NK-92 treated with Interleukin-12 subunit alpha and Interleukin-12 subunit beta, amount 100 ng/mL, for 24 hours (cell line): Measurements from ENCODE around the gene ZNF684.
"Not testable (repeated sequence)": the region's sequence is repeated elsewhere in the genome, so short reads cannot be mapped to it uniquely, and the experiment has no call there.

Experiments used
- DNase-seq: peaks from one replicate; lab custom pipeline; 2025; lab: John Stamatoyannopoulos, UW

Gene ZNF684

DNA sequence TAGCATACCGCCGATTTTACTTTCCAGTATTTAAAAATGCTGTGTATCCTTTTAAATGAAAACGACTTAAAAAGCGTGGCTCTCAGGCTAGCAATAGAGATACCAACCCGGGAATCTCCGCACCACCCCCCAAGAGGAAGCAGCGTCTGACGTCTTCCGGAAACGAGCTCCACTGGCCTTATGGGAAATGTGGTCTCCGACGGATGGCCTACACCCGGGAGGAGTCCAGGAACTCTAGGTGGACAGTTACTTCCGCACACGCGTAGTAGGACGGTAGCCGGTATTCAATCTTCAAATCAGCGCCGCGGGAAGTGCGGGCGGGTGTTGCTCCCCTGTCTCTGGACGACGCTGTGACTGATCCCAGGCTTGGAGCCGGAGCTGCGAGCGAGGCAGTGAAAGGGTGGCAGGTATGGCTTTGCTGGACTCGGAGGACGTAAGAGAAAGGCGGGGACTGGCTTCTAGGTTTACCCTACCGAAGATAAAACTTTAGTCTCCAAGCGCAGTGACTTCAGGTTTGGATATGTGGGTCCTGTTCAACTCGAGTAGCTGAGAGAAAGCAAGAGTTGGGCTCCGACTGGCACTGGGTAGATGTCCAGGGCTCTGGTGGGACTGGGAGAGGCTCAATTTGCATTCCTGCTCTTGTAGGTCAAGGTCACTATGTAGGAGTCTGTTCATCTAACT lies at the start of gene ZNF684:
ZNF684 (plus strand) TSS at position 257 of the 681 bp plus-strand sequence. CDS start 1,530 bp downstream, outside the sequence.
- DNase-seq: peak; percentile 81

DNA sequence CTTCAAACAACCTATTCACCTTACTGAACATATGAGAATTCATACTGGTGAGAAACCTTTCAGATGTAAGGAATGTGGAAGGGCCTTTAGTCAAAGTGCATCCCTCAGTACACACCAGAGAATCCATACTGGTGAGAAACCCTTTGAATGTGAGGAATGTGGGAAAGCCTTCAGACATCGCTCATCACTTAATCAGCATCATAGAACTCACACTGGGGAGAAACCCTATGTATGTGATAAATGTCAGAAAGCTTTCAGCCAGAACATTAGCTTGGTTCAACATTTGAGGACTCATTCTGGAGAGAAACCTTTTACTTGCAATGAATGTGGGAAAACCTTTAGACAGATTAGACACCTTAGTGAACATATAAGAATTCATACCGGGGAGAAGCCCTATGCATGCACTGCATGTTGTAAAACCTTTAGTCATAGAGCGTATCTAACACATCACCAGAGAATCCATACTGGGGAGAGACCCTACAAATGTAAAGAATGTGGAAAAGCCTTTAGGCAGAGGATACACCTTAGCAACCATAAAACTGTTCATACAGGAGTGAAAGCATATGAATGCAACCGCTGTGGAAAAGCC lies 36.0 kb upstream of the ZNF684 start:
- DNase-seq: no peak

DNA sequence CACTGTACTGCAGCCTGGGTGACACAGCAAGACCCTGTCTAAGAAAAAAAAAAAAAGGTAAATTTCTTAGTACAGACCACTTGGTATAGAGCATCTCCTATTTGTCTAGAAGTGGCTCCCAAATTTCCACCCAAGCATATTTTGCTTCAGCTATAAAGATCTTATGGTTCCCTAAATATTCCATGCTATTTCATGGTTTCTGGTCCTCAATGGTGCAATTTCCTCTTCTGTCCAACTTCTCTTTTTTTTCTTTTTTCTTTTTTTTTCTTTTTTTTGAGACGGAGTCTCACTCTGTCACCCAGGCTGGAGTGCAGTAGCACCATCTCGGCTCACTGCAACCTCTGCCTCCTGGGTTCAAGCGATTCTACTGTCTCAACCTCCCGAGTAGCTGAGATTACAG lies 28.8 kb upstream of the ZNF684 start:
- not testable (repeated sequence) for DNase-seq

DNA sequence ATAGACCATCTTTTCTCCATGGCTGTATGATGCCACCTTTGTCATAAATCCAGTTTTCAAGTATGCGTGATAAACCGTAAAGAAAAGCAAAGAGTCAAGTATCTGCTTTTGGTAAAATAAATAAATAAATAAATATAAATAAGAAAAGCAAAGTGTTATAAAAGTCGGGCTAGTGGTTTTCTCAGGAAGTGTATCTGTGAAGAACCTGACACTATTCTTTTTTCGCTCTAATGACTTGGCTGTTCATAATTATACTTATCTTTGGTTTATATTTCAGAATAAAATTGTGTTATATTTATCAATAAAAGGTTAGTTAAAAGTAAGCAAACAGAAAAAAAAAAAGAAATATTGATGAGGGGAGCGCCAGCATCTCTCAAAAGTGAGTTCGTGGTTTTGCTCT lies 23.5 kb upstream of the ZNF684 start:
- DNase-seq: no peak

DNA sequence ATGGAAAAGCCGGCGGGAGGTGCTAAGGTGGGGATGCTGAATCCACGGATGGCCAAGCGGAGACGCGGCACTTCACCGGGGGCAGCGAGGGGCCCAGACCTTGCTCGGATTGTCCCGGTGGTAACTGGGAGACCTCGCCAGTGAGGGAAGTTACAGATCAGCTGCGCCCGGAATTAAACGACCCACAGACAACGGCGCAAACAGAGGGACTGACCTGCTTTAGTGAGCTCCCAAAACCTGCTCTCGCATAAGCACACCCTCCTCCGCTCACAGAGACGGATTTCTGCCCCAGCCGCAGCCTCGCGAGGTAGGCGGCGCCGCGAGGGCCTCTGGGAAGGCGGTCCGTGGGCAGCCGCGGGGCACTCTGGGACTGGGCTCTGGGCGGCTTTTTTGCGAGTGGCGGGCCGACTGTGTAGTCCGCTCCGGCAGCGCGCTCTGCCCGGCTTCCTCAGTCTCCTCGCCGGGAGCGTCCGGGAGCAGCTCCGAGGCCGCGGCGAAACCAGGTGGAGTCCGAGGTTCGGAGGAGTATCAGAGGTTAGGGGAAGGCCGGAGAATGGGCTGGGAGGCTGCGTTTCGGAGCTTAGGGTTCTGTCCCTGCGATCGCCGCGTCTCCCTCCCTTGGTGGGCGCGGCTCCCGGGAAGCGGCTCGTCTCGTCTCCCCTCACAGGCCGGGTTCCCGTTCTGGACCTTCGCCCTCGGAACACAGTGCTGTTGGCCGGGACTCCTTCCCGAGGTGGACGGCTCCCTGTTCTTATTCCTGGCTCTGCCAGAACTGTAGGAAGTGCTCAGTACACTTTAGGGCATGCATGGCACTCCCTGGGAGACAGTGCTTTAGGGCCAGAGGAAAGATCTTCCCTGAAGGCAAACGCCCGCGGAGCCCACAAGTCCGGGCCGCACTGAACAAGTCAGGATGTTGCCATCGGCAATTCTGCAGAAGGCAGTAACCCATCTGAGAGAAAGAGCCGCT lies 22.8 kb upstream of the ZNF684 start, which contains the start of gene EXO5:
EXO5 (plus strand) TSS at position 393 of the 967 bp plus-strand sequence. CDS start 5,778 bp downstream, outside the sequence.
- peak; percentile 65 for DNase-seq

DNA sequence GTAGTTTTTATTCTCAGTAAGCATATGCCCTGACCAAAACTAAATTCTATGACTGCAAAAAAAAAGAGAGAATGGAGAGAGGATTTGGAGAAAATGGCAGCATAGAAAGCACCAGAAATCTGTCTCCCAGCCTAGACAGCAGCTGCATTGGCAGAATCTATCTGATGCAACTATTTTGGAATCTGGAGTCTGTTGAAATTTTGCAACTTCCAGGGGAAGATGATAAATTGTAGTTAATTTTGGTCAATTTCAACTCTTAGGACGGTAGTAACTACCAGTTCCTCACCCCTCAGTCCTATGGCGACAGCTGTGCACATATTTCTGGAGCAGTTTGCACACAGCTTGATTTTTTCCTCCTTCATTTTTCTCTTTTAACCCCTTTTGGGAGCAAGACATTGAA lies 11.9 kb upstream of the ZNF684 start:
- no peak for DNase-seq

DNA sequence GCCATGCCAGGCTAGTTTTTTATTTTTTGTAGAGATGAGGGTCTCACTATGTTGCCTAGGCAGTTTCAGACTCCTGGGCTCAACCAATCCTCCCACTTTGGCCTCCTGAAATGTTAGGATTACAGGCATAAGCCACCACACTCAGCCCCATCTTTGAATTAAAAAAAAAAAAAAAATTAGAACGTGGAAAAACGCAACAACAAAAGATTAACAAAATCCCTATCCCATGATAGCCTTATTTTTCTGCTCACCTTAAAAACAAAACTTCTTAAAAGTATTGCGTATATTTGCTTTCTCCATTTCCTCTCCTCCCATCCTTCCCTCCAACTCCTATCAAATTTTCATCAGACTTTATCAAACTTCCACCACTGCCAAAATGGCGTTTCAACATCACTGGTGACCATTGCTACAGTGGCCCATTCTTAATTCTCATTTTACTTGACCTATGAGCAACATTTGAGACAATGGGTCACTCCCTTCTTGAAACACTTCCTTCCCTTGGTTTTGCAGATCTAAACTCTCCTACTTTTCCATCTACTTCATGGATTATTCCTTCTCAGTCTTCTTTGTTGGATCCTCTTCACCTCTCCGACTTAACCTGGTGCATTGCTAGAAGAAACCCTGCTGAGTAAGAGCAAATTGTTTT lies 579 bp upstream of the ZNF684 start:
- DNase-seq: no peak

DNA sequence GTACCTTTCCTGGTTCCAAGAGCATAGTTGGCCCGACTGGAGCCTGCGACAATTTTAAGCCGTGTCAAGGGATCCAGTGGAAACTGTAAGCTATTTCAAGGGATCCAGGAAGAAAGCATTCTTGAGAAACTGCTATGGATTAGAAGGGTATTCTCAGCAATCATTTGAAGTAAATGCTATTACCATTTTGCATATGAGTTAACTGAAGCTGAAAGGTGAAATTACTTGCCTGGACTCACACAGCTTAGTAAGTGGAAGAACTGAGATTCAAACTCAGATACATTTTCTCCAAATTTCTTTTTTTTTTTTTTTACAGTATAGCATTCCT lies 589 bp downstream of the ZNF684 start:
- DNase-seq: no peak

DNA sequence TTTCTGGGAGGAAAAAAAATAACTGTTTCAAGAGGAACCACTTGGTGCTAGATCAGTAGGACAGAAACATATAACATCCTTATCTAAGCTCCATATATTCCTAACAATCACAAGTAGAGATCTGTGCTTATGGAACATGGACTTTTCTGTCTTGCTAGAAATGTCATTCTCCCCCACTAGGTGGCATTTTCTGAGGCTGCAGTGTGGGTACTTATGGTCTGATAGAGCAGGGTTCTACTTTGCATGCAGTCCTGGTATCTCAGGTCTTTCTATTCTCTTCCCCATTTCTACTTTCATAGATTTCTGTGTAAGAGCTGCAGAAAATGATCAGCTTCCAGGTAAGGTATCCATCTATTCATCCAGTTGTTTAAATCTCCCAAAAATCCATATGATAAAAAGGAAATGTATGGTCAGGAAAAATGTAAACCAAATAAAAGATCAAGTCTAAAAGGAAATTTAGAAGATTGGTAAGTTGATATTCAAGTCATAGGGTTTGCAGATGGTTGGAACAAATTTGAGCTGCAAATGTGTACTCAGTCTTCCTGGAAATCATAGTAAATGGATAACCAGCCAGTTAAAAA lies 1.5 kb downstream of the ZNF684 start:
- DNase-seq: no peak

DNA sequence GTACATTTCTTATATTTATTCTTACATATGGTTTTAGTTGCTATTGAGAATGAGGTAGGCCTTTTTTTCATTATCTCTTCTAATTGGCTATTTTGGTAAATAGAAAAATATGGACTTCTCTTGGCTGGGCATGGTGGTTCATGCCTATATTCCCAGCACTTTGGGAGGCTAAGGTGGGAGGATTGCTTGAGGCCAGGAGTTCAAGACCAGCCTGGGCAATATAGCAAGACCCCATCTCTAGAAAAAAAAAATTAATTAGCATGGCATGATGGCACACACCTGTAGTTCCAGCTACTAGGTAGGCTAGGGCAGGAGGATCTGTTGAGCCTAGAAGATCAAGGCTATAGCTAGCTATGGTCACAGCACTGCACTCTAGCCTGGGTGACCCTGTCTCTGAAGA lies 3.2 kb downstream of the ZNF684 start:
- DNase-seq: no peak

DNA sequence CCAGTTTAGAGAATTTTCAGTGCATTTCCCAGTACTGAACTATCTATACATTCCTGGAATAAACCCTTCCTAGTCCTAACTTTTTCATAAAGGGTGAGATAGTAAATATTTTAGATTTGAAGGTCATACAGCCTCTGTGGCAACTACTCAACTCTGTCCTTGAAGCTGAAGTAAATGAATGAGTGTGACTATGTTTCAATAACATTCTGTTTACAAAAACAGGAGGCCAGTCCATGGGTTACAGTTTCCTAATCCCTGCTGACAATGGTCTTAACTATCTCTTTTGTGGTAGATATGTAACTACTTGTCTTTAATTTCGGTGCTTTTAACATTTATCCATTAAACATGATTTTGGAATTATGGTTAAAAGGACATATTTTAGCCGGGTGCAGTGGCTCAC lies 4.3 kb downstream of the ZNF684 start:
- DNase-seq: no peak

DNA sequence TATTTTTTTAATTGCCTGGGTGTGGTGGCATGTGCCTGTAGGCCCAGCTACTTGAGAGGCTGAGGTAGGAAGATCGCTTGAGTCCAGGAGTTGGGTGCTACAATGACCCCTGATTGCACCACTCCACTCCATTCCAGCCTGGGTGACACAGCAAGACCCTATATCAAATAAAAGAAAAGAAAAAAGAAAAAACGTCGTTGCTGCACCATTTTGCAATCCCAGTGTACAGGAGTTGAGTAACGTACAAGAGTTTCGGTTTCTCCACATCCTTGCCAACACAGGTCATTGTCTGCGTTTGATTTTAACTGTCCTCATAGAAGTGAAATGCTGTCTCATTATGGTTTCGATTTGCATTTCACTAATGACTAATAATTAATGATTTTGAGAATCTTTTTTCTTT lies 7.9 kb downstream of the ZNF684 start:
- DNase-seq: no peak

DNA sequence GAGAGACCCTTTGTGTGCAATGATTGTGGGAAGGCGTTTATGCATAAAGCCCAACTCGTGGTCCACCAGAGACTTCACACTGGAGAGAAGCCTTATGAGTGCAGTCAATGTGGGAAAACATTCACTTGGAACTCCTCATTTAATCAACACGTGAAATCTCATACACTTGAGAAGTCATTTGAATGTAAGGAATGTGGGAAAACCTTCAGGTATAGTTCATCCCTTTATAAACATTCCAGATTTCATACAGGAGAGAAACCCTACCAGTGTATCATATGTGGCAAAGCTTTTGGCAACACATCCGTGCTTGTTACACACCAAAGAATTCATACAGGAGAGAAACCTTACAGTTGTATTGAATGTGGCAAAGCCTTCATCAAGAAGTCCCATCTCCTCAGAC lies 15.5 kb downstream of the ZNF684 start:
- no peak for DNase-seq

DNA sequence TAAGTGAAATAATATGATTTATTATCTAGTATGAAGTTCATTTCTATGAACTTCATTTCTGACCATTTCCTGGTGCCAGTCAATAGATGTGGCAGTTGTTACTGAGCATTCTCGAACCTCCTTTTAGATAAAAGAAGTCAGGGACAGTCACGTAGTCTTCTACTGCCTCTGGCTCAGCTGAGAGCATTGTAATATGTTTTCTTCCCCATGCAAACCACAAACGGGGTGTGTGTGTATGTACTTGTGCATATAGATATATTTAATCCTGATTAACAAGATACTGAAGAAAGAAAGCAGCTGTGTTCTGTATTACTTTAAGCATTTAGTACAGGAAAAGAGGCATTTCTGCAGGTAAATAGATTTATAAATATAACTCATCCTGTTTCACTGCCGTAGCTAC lies 21.6 kb downstream of the ZNF684 start:
- no peak for DNase-seq

DNA sequence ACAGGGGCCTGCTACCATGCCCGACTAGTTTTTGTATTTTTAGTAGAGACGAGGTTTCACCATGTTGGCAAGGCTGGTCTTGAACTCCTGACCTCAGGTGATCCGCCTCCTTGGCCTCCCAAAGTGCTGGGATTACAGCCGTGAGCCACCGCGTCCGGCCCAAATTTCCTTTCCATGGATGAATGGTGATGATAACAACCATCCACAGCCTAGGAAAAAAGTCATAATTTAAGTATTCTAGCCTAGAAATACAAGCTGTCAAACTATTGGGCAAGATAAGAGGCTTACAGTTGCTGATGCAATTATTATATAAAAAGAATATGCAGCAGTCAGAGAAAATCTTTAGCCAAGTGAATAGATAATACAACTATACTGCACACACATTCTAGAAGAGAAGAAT lies 23.4 kb downstream of the ZNF684 start:
- not testable (repeated sequence) for DNase-seq

DNA sequence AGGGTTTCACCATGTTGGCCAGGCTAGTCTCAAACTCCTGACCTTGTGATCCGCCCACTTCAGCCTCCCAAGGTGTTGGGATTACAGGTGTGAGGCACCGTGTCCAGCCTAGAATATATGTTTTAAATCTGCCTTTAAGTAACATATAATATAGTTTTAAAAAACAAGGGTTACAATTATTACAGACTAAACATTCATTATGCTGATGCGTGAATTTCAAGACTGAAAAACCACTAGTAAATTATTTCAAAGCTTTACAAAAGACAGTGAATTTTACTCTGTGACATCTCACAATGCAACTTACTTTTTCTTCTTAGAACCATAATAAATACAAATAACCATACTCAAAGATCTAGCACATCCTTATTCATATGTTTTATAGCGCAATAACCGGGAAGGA lies 24.7 kb downstream of the ZNF684 start:
- no peak for DNase-seq

DNA sequence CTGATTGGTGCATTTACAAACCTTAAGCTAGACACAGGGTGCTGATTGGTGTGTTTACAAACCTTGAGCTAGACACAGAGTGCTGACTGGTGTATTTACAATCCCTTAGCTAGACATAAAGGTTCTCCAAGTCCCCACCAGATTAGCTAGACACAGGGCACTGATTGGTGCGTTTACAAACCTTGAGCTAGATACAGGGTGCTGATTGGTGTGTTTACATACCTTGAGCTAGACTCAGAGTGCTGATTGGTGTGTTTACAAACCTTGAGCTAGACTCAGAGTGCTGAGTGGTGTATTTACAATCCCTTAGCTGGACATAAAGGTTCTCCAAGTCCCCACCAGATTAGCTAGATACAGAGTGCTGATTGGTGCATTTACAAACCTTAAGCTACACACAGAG lies 26.8 kb downstream of the ZNF684 start:
- not testable (repeated sequence) for DNase-seq

DNA sequence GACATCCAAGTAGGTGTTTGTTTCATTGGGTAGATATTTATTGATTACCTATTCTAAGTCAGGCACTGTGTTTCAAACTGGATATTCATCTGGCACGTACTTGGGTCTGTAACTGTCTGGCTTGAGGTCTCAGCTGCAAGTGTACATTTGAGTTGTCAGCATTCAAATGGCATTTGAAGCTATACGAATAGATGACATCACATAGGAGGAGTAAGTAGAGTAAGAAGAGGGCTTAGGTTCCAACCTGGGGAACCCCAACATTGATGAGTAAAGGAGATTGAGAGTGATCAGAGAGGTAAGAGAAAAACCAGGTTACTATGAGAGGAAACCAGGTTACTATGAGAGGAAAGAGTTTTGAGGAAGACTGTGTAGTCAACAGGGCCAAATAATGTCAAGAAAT lies 30.7 kb downstream of the ZNF684 start:
- DNase-seq: no peak

DNA sequence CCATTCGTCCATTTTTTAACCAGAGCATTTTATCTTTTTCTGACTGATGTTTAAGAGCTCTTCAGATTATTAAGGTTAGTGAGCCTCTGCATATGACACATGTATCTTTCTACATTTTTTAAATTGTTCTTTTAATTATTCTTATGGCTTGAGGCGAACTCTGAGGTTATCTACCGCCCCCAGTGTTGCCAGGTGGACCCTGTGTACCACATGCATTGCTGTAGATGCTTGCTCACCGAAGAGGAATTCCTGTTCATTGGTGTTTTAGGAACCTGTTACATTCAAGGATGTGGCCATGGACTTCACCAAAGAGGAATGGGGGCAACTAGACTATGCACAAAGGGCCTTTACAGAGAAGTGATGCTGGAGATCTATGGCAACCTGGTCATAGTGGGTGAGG lies 31.8 kb downstream of the ZNF684 start:
- DNase-seq: no peak

DNA sequence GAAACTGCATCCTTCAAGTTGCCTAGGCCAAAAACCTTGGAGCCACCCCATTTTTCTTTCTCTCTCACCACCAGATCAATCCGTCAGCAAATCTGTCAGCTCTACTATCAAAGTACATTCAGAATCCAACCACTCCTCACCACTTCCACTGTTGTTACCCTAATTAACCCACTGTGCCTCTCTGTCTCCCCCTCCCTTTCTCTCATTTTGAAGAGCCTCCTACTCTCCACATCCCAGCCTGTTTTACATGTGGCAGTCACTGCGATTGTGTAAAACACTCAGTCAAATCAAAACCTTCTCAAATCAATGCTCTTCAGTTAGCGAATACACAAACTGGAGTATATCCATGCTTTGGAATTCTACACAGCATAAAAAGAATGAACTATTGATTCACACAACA lies 33.1 kb downstream of the ZNF684 start:
- DNase-seq: no peak

DNA sequence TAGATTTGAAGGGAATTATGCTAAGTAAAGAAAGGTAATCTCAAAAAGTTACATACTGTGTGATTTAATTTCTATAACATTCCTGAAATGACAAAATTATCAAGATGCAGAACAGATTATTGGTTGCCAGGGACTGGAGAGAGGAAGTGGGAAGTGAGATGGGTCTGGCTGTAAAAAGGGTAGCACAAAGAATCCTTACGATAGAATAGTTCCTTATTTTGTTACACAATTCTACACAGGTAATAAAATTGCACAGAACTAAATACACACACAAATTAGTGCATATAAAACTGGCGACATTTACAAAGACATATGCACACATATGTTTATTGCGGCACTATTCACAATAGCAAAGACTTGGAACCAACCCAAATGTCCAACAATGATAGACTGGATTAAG lies 33.5 kb downstream of the ZNF684 start:
- DNase-seq: no peak

DNA sequence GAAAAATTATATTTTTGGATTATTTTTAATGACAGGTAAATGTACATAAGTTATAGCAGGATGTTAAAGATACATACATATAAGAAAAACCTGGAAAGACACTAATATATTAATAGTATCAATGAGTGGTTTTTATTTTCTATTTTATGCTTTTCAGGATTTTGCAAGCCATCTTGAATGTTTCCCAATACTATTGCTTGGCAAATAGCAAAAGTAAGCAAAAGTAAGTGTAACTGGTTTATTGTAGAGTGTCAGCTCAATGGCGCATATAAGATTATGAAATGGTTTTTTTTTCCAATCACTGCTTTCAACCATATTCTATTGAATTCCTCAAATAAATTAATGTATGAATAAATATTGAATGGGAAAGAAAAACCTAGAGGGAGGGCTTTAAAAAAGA lies 36.4 kb downstream of the ZNF684 start:
- DNase-seq: no peak
